Muscle of leg (tissue), 16 donors: ENCODE measurements around the gene OR1A1. TPM values are rescaled to one million over a fixed set of nuclear protein-coding genes. Genes with fewer than 3 reads are reported as not detected.
"Not testable (repeated sequence)": the region's sequence is repeated elsewhere in the genome, so short reads cannot be mapped to it uniquely, and the experiment has no call there.

Experiments
- DNase-seq: peaks from one replicate; pipeline ENCODE4 v3.0.0; 2013
- H3K27ac ChIP-seq: one replicate; pipeline ENCODE4 v1.5.1; 2013; ENCODE audit warnings: mild to moderate bottlenecking, low read length, control low read depth
- H3K27me3 ChIP-seq: one replicate; pipeline ENCODE4 v1.6.1; 2013; ENCODE audit warnings: low read length; ENCODE audit not compliant: control insufficient read depth, insufficient read depth
- H3K36me3 ChIP-seq: one replicate; pipeline ENCODE4 v1.6.1; 2013; ENCODE audit warnings: low read length; ENCODE audit not compliant: control insufficient read depth, insufficient read depth
- H3K4me1 ChIP-seq: one replicate; pipeline ENCODE4 v1.6.1; 2013; ENCODE audit warnings: low read length; ENCODE audit not compliant: control insufficient read depth, insufficient read depth
- H3K4me3 ChIP-seq: one replicate; pipeline ENCODE4 v1.5.1; 2013; ENCODE audit warnings: low read length, control low read depth
- H3K9me3 ChIP-seq: replicated peaks from 2 replicates; pipeline ENCODE4 v1.6.1; 2013; ENCODE audit warnings: low read depth, low read length; ENCODE audit not compliant: control insufficient read depth
- WGBS: methylation state at CpG from one replicate; pipeline ENCODE4 v1.1.5; 2013; ENCODE audit warnings: missing lambda C conversion rate; ENCODE audit not compliant: insufficient coverage; 5-methylcytosine and 5-hydroxymethylcytosine counted together
- long read RNA-seq, 11 donors: transcript quantifications; one replicate each; lab custom pipeline, GENCODE V29; 2026
- polyA plus RNA-seq, 8 donors: library from polyadenylated mRNA; unstranded; fragments of 120-200 nt; gene quantifications; one replicate each; pipeline versions ENCODE4 v1.2.1 to v1.2.3, GENCODE V29; 2013; ENCODE audit warnings: inconsistent platforms in 1 of 8, low replicate concordance in 1 of 8; ENCODE audit not compliant: insufficient read length in 8 of 8, insufficient read depth in 1 of 8
- total RNA-seq: library from RNA; stranded (reverse); fragments of 120-200 nt; gene quantifications from one replicate; pipeline ENCODE4 v1.2.4, GENCODE V29; 2013

Gene OR1A1
- total RNA-seq (not detected), polyA plus RNA-seq (under 1 TPM in 1 of 8 donors, not detected in 7; 0.10 TPM)
- long read RNA-seq, donor 1 = 0 reads
- long read RNA-seq, donor 2 = 0 reads
- long read RNA-seq, donor 3 = 0 reads
- long read RNA-seq, donor 4 = 0 reads
- long read RNA-seq, donor 5 = 0 reads
- long read RNA-seq, donor 6 = 0 reads
- long read RNA-seq, donor 7 = 0 reads
- long read RNA-seq, donor 8 = 0 reads
- long read RNA-seq, donor 9 = 0 reads
- long read RNA-seq, donor 10 = 0 reads
- long read RNA-seq, donor 11 = 0 reads

GRCh38 chr17:3207367-3207766 lies at the start of gene OR1A1:
OR1A1 (plus strand) TSS chr17:3207667; CDS start chr17:3215621, 7,954 bp downstream.
- Histone ChIP-seq H3K27ac (no peak within 1 kb of the TSS), H3K36me3 (no peaks in the 10 kb centered on the region), H3K27me3 (no peaks in the 10 kb centered on the region), H3K4me3 (no peak within 1 kb of the TSS), H3K9me3 (no peaks in the 10 kb centered on the region), H3K4me1 (no peaks in the 10 kb centered on the region)
- DNase-seq = no peak
- WGBS = 63% methylated on average over 5 of the region's 7 CpGs

- no peaks in the 10 kb centered on the region for H3K4me1 ChIP-seq
- H3K27ac ChIP-seq = no peak overlapping the region
- peaks cover 3% of the 10 kb centered on the region for H3K27me3 ChIP-seq
- H3K4me3 ChIP-seq = no peak overlapping the region
- peak; percentile 12 for DNase-seq
- H3K36me3 ChIP-seq = no peaks in the 10 kb centered on the region
- peaks cover 8% of the 10 kb centered on the region for H3K9me3 ChIP-seq
- 72% methylated on average over 2 of the region's 5 CpGs for WGBS
These were observed 39.9 kb upstream of the OR1A1 start for GRCh38 chr17:3167574-3167973.

GRCh38 chr17:3189961-3190360 lies 17.5 kb upstream of the OR1A1 start:
- H3K9me3 ChIP-seq = no peaks in the 10 kb centered on the region
- no peaks in the 10 kb centered on the region for H3K36me3 ChIP-seq
- no peaks in the 10 kb centered on the region for H3K27me3 ChIP-seq
- H3K27ac ChIP-seq = no peak overlapping the region
- H3K4me3 ChIP-seq = no peak overlapping the region
- no peaks in the 10 kb centered on the region for H3K4me1 ChIP-seq
- DNase-seq = no peak
- WGBS = 82% methylated on average over 2 of the region's 4 CpGs

- H3K27me3 ChIP-seq = no peaks in the 10 kb centered on the region
- DNase-seq = no peak
- H3K4me3 ChIP-seq = no peak within 1 kb of the TSS
These were observed 10.2 kb upstream of the OR1A1 start, which contains the start of gene OR1A2 for GRCh38 chr17:3197219-3197618. OR1A2 (plus strand) TSS chr17:3197519; CDS start chr17:3197519, 0 bp downstream.

GRCh38 chr17:3208484-3208883 lies 1.0 kb downstream of the OR1A1 start:
- Histone ChIP-seq H3K27ac (no peak overlapping the region), H3K4me3 (no peak overlapping the region), H3K4me1 (no peaks in the 10 kb centered on the region), H3K27me3 (no peaks in the 10 kb centered on the region), H3K9me3 (no peaks in the 10 kb centered on the region), H3K36me3 (no peaks in the 10 kb centered on the region)
- no peak for DNase-seq
- whole genome bisulfite sequencing = 83% methylated on average over 1 of the region's 6 CpGs

More at GRCh38 chr17:3197219-3197618, 10.2 kb upstream of the OR1A1 start, which contains the start of gene OR1A2:
- no CpG with 5 or more reads among the region's 4 CpGs for WGBS
- H3K36me3 ChIP-seq = no peaks in the 10 kb centered on the region
- H3K9me3 ChIP-seq = no peaks in the 10 kb centered on the region
- H3K27ac ChIP-seq = no peak within 1 kb of the TSS
- H3K4me1 ChIP-seq = no peaks in the 10 kb centered on the region

- Histone ChIP-seq H3K27ac (no peak overlapping the region), H3K9me3 (no peaks in the 10 kb centered on the region), H3K27me3 (no peaks in the 10 kb centered on the region), H3K36me3 (no peaks in the 10 kb centered on the region), H3K4me1 (no peaks in the 10 kb centered on the region), H3K4me3 (no peak overlapping the region)
- DNase-seq = no peak
- WGBS = no CpG with 5 or more reads among the region's 3 CpGs
These were observed 5.5 kb downstream of the OR1A1 start for GRCh38 chr17:3213001-3213400.

GRCh38 chr17:3213587-3213986 lies 6.1 kb downstream of the OR1A1 start:
- no peaks in the 10 kb centered on the region for H3K36me3 ChIP-seq
- H3K4me3 ChIP-seq = no peak overlapping the region
- H3K27me3 ChIP-seq = no peaks in the 10 kb centered on the region
- H3K9me3 ChIP-seq = no peaks in the 10 kb centered on the region
- 73% methylated on average over 5 of the region's 6 CpGs for WGBS
- H3K27ac ChIP-seq = no peak overlapping the region
- no peaks in the 10 kb centered on the region for H3K4me1 ChIP-seq
- no peak for DNase-seq

GRCh38 chr17:3219978-3220377 lies 12.5 kb downstream of the OR1A1 start:
- no CpG with 5 or more reads among the region's 3 CpGs for WGBS
- not testable (repeated sequence) for DNase-seq, H3K36me3 ChIP-seq, H3K27ac ChIP-seq, H3K4me1 ChIP-seq, H3K4me3 ChIP-seq, H3K9me3 ChIP-seq, H3K27me3 ChIP-seq

GRCh38 chr17:3221850-3222249 lies 14.4 kb downstream of the OR1A1 start:
- WGBS = no CpG with 5 or more reads among the region's 2 CpGs
- Histone ChIP-seq H3K27me3 (no peaks in the 10 kb centered on the region), H3K9me3 (no peaks in the 10 kb centered on the region), H3K4me3 (no peak overlapping the region), H3K36me3 (no peaks in the 10 kb centered on the region), H3K4me1 (no peaks in the 10 kb centered on the region), H3K27ac (no peak overlapping the region)
- no peak for DNase-seq

GRCh38 chr17:3222505-3222904 lies 15.0 kb downstream of the OR1A1 start:
- Histone ChIP-seq H3K4me1 (no peaks in the 10 kb centered on the region), H3K36me3 (no peaks in the 10 kb centered on the region), H3K27ac (no peak overlapping the region), H3K9me3 (no peaks in the 10 kb centered on the region), H3K4me3 (no peak overlapping the region), H3K27me3 (no peaks in the 10 kb centered on the region)
- no peak for DNase-seq
- 67% methylated on average over 1 of the region's 2 CpGs for WGBS
